ENCODE results near the gene RAB30. TPM values are rescaled to one million over a fixed set of nuclear protein-coding genes. Genes with fewer than 3 reads are reported as not detected.

Gene RAB30
- total and polyA plus RNA-seq, 2 donors (not counting 3 experiments of a cell fraction or from before 2014, with no cell fraction given), result 4.1 to 14.6 TPM

DNA sequence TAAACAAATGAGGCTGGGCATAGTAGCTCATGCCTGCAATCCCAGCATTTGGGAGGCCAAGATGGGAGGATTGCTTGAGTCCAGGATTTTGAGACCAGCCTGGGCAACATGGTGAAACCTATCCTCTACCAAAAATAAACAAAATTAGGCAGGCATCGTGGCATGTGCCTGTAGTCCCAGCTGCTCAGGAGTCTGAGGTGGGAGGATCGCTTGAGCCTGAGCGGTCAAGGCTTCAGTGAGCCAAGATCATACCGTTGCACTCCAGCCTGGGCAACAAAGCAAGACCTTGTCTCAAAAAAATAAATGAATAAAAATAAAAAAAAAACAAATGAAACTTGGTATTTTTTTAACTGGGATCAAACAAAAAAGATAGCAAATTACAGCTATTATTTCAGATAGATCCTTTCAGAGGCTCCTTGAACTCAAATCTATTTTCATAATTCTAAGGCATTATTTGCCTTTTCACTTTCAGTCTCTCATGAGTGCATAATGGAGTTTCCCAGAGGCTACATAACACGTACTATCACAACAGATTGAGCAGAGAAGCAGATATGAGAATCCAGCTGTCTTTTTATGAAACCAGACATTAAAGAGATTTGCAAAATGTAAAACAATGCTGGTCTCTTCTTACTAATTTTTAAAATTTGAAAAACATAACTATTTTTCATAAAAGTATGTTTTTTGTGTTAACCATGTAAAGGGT, 147.0 kb downstream of the RAB30 start:
- Histone ChIP-seq H2AFZ (ENCODE audit: low read depth, low read length) (no peak overlapping the region), H3K27me3 (ENCODE audit: control insufficient read depth in 2 of 2, insufficient read depth in 2 of 2, low read length in 2 of 2) (no peaks in the 10 kb centered on the region), H3K36me3 (ENCODE audit: control insufficient read depth in 2 of 2, extremely low read depth in 1 of 2, insufficient read depth in 2 of 2, low read length in 2 of 2) (no peaks in the 10 kb centered on the region), H3K9ac (replicated peaks; ENCODE audit: extremely low read depth, insufficient read depth, low read length) (no peak overlapping the region), H3K9me3 (replicated peaks; ENCODE audit: control insufficient read depth, insufficient read depth, low read length) (no peaks in the 10 kb centered on the region), H3K79me2 (ENCODE audit: control insufficient read depth, insufficient read depth, low read length) (no peaks in the 10 kb centered on the region), H3K4me3 (replicated peaks in 1 of 3; ENCODE audit: insufficient read depth in 1 of 3, low read depth in 1 of 3, low read length in 3 of 3) (no peak overlapping the region), H4K20me1 (replicated peaks; ENCODE audit: control insufficient read depth, extremely low read depth, insufficient read depth, low read length) (no peaks in the 10 kb centered on the region), H3K4me1 (ENCODE audit: control insufficient read depth, extremely low read depth, insufficient read depth, low read length) (peaks cover 17% of the 10 kb centered on the region), H3K27ac (ENCODE audit: insufficient read depth, low read depth, low read length) (no peak overlapping the region), H3K9me1 (replicated peaks; ENCODE audit: control insufficient read depth, extremely low read depth, insufficient read depth, low read length) (no peaks in the 10 kb centered on the region), H3K4me2 (ENCODE audit: insufficient read depth, low read length) (no peak overlapping the region)
- intact Hi-C loops (cut with micrococcal nuclease) (loop anchor here (5.0 kb wide), 1 partner anchor 233 kb away; the partner anchor contains the start of gene PCF11), dilution Hi-C loops (cut with MboI; ENCODE audit: extremely low pct_ligation_motif_present, low sequenced_read_pairs) (no loop called here)
- ChIA-PET POLR2A (no interaction called here), CTCF (interaction anchor here (1.3 to 3.7 kb wide), 3 partner anchors 12 to 104 kb away, joined by 3 to 24 read pairs (median 3); no protein-coding TSS in a partner anchor)
- FAIRE-seq, result no peak
- TF ChIP-seq POLR2AphosphoS5 (IDR thresholded peaks at IDR 0.05; ENCODE audit: insufficient read depth, low read depth, low read length), result no peak
- TF ChIP-seq POLR2A (IDR thresholded peaks at IDR 0.05; ENCODE audit: low read depth, low read length), result no peak
- TF ChIP-seq CTCF (IDR thresholded peaks at IDR 0.05; ENCODE audit: extremely low read depth in 1 of 2, insufficient read depth in 1 of 2, low read depth in 1 of 2, low read length in 2 of 2), result no peak
- TF ChIP-seq GATA2 (IDR thresholded peaks at IDR 0.05; ENCODE audit: insufficient read depth, insufficient read length, low read depth, low read length), result no peak
- TF ChIP-seq JUN (IDR thresholded peaks at IDR 0.05; ENCODE audit: borderline replicate concordance, insufficient read depth, insufficient read length, low read depth), result no peak
- no peak for TF ChIP-seq EZH2 (IDR thresholded peaks at IDR 0.05; ENCODE audit: borderline replicate concordance, low read depth, low read length, severe bottlenecking)
- no peak for TF ChIP-seq FOS (IDR thresholded peaks at IDR 0.05; ENCODE audit: borderline replicate concordance, insufficient read depth, low read length)
- TF ChIP-seq MYC (IDR thresholded peaks at IDR 0.05; ENCODE audit: low read depth, low read length), result no peak
- TF ChIP-seq, protein P1, sequence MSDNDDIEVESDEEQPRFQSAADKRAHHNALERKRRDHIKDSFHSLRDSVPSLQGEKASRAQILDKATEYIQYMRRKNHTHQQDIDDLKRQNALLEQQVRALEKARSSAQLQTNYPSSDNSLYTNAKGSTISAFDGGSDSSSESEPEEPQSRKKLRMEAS (IDR thresholded peaks at IDR 0.05; ENCODE audit: insufficient read depth, insufficient read length), result no peak
- no TSS peak for BruUV-seq (replicated peaks)
- DNase-seq (ENCODE audit: low read depth, low spot score), result no peak

Small RNAs within 50 kb of the gene (small RNA-seq; reads per million reads assigned to genes)
- not detected for gene SNORA70E (ENCODE audit: insufficient read depth, insufficient read length, low read depth, low replicate concordance)

Other genes with a start within 250 kb of the RAB30 start
- 149 and 170 TPM in 2 replicates for gene PRCP, start 171.5 kb downstream of the RAB30 start, total RNA-seq
- 265 and 277 TPM in 2 replicates for gene PRCP, start 171.5 kb downstream of the RAB30 start, polyA plus RNA-seq
- 8.5 and 9.2 TPM in 2 replicates for gene DDIAS, start 170.2 kb downstream of the RAB30 start, total RNA-seq
- 3.5 and 4.5 TPM in 2 replicates for gene DDIAS, start 170.2 kb downstream of the RAB30 start, polyA plus RNA-seq
- gene PCF11, start 85.2 kb upstream of the RAB30 start, total RNA-seq, result 51.2 and 53.5 TPM in 2 replicates
- gene PCF11, start 85.2 kb upstream of the RAB30 start, polyA plus RNA-seq, result 25.6 and 38.0 TPM in 2 replicates
- gene ANKRD42, start 121.8 kb upstream of the RAB30 start, total RNA-seq, result 6.6 and 7.6 TPM in 2 replicates
- 2.5 and 3.3 TPM in 2 replicates for gene ANKRD42, start 121.8 kb upstream of the RAB30 start, polyA plus RNA-seq
- gene CCDC90B, start 214.5 kb upstream of the RAB30 start, total RNA-seq, result 45.8 and 49.6 TPM in 2 replicates
- 18.7 and 24.3 TPM in 2 replicates for gene CCDC90B, start 214.5 kb upstream of the RAB30 start, polyA plus RNA-seq